ENCODE results near the gene NUAK2. TPM values are rescaled to one million over a fixed set of nuclear protein-coding genes. Genes with fewer than 3 reads are reported as not detected.

The NUAK2 gene
- total RNA-seq, 4 donors from 2014 or later, result 16.2 to 41.2 (median 30.2) TPM

DNA sequence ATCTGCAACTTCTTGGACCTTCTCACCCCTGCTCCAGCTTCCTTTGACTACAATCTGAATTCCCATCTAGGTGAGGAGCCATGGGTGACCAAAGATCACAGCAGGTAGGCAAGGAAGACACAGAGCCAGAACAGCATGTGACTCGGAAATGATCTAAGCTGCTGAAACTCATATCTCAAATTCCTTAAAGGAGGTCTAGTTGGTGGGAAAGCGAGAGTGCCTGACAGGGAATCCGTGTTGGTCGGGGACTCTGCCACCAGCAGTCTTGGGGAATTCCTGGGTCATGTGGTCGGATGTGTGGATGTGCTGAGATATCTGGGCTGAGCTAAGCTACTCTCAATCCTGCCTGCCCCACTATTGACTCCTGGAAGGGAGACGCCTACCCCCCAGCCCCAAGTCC lies 3.2 kb upstream of the NUAK2 start:
- Histone ChIP-seq H3K27me3 (peaks cover 3% of the 10 kb centered on the region), H3K9me3 (no peaks in the 10 kb centered on the region), H3K27ac (no peak overlapping the region), H3K36me3 (no peaks in the 10 kb centered on the region), H3K4me1 (peaks cover 24% of the 10 kb centered on the region), H3K4me3 (no peak overlapping the region)
- WGBS, result 40% methylated on average over 6 of the region's 6 CpGs
- TF ChIP-seq POLR2A (IDR thresholded peaks at IDR 0.05), result no peak
- TF ChIP-seq, protein P1, sequence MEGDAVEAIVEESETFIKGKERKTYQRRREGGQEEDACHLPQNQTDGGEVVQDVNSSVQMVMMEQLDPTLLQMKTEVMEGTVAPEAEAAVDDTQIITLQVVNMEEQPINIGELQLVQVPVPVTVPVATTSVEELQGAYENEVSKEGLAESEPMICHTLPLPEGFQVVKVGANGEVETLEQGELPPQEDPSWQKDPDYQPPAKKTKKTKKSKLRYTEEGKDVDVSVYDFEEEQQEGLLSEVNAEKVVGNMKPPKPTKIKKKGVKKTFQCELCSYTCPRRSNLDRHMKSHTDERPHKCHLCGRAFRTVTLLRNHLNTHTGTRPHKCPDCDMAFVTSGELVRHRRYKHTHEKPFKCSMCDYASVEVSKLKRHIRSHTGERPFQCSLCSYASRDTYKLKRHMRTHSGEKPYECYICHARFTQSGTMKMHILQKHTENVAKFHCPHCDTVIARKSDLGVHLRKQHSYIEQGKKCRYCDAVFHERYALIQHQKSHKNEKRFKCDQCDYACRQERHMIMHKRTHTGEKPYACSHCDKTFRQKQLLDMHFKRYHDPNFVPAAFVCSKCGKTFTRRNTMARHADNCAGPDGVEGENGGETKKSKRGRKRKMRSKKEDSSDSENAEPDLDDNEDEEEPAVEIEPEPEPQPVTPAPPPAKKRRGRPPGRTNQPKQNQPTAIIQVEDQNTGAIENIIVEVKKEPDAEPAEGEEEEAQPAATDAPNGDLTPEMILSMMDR (IDR thresholded peaks at IDR 0.05), result no peak
- TF ChIP-seq EP300 (IDR thresholded peaks at IDR 0.05), result no peak
- no peak for TF ChIP-seq POLR2AphosphoS5 (IDR thresholded peaks at IDR 0.05)
- no peak for DNase-seq (ENCODE audit: low spot score in 2 of 2)

DNA sequence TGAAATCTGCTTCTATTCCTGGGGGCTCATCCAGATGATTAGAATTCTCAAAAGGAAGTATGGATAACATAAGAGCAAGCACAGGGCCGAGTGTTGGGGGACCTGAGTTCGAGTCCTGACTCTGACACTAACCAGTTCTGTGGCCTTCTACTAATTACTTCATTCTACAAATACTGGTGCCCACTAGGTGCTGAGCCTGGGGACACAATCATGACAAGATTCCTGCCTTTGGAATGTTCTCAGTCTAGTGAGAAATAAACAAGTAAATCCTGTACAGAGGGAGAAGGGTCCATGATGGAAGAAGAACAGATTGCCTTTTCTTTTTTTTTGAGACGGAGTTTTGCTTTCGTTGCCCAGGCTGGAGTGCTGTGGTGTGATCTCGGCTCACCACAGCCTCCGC lies 2.2 kb upstream of the NUAK2 start:
- WGBS, result 89% methylated on average over 6 of the region's 6 CpGs
- TF ChIP-seq EP300 (IDR thresholded peaks at IDR 0.05), result no peak
- TF ChIP-seq, protein P1 (IDR thresholded peaks at IDR 0.05), result no peak
- Histone ChIP-seq H3K36me3 (no peaks in the 10 kb centered on the region), H3K27ac (no peak overlapping the region), H3K27me3 (peaks cover 3% of the 10 kb centered on the region), H3K4me1 (peaks cover 34% of the 10 kb centered on the region), H3K9me3 (no peaks in the 10 kb centered on the region), H3K4me3 (no peak overlapping the region)
- no peak for DNase-seq (ENCODE audit: low spot score in 2 of 2)

DNA sequence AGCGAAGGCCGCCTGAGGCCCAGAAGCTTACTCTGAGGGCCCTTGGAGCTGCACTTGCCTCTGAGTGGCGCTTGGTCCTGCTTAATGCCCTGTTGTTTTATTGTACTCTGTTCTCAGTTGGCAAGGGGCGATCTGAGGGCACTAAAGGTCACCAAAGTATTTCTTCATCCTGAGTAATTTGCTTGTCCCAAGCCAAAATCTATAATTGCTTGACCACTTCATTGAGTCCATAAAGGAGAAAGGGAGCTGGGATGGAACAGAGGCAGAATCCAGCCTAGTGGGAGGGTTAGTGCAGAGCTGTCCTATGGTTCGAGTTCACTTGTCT lies 376 bp upstream of the NUAK2 start:
- no peak for DNase-seq (ENCODE audit: low spot score in 2 of 2)
- no peak overlapping the region for H3K27ac ChIP-seq
- no peaks in the 10 kb centered on the region for H3K9me3 ChIP-seq
- H3K27me3 ChIP-seq, result peaks cover 3% of the 10 kb centered on the region
- no peaks in the 10 kb centered on the region for H3K36me3 ChIP-seq
- WGBS, result 61% methylated on average over 4 of the region's 5 CpGs
- H3K4me1 ChIP-seq, result peaks cover 53% of the 10 kb centered on the region
- TF ChIP-seq EP300 (IDR thresholded peaks at IDR 0.05) (no peak), POLR2AphosphoS5 (IDR thresholded peaks at IDR 0.05) (no peak), POLR2A (IDR thresholded peaks at IDR 0.05) (no peak)
- TF ChIP-seq, protein P1 (IDR thresholded peaks at IDR 0.05), result no peak
- H3K4me3 ChIP-seq, result peak overlapping the region; percentile 67

DNA sequence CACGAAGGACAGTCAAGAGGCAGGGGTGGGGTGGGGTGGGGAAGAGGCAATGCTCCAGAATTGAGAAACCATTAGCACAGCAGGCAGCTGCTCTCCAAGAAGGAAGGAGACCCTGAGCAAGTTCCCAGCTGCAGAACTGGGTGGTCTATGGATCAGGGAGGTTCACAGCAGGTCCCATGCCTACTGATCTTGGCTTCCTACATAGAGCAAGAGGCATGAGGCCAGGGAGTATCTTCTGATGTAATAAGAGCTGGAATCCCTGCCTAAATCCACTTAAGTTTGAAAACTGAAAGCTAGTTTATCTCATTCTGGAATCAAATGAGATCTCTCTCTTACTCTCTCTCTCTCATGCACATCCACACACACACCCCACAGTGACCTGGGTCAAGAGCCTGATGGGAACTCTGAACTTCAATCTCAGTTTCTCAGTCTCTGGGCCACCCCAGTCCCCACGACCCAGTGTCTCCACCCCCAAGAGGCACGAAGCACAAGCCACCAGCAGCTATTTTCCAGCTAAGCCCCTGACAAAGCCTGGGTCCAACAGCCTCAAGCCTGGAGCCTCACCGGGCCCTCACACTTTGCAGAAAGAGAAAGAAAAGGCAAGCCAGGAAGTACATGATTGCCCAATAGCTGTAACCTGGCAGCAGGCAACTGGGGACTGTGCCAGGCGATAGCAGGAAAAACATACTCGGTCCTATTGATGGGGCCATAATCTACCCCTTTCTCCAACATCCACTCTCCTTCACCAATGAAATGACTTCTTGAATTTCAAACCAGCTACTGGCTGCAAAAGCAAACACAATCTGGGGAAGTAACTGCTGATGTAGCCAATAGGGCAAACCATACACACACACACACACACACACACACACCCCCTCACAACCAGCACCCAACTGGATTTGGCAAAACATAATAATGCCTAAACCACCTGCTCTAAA lies 2.2 kb downstream of the NUAK2 start:
- Histone ChIP-seq H3K9me3 (no peaks in the 10 kb centered on the region), H3K27ac (peak overlapping the region; percentile 7), H3K4me1 (peaks cover 64% of the 10 kb centered on the region), H3K36me3 (no peaks in the 10 kb centered on the region), H3K4me3 (peak overlapping the region; percentile 67), H3K27me3 (no peaks in the 10 kb centered on the region)
- no peak for TF ChIP-seq POLR2AphosphoS5 (IDR thresholded peaks at IDR 0.05)
- no peak for TF ChIP-seq POLR2A (IDR thresholded peaks at IDR 0.05)
- TF ChIP-seq, protein P1 (IDR thresholded peaks at IDR 0.05), result no peak
- no peak for TF ChIP-seq EP300 (IDR thresholded peaks at IDR 0.05)
- DNase-seq (ENCODE audit: low spot score in 2 of 2), result peak in 1 of 2 donors; percentile 77
- WGBS, result 27% methylated on average over 6 of the region's 6 CpGs

DNA sequence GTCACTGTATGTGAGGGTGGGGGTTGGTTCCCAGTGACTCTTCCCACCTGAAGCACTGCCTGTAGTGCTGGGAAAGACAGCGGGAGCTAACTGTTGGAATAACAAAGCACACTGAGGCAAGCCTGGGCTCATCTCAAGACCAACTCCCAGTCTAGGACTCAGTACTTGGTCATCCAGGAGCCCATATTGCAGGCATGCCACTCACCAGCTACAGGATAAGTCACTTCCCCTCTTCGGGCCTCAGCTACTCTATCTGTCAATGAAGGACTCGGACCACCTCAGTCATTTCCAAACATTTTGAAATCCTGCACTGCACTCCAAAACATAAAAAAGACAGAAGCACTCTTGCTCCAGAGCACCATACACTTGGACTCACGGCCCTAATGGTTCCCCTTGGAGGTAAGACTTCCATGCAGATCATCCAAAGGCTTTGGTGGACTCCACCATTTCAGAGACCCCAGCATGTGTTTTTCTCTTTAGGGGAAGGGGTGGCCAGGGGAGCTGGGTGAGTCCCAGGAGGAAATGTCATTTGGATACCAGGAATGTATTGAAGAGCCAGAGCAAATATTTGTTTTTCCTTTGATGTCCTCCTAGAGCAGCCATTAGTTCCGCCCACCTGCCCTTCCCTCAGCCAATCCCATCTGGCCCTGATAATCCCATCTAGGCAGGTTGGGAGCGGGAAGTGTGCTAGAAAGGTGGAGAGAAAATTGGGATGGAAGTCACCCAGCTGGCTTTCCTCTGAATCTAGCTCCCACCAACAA lies 3.1 kb downstream of the NUAK2 start:
- Histone ChIP-seq H3K4me3 (peak overlapping the region; percentile 67), H3K4me1 (peaks cover 68% of the 10 kb centered on the region), H3K36me3 (no peaks in the 10 kb centered on the region), H3K9me3 (no peaks in the 10 kb centered on the region), H3K27me3 (no peaks in the 10 kb centered on the region), H3K27ac (peak overlapping the region; percentile 43)
- no peak for DNase-seq (ENCODE audit: low spot score in 2 of 2)
- WGBS, result 80% methylated on average over 6 of the region's 6 CpGs
- no peak for TF ChIP-seq EP300 (IDR thresholded peaks at IDR 0.05)
- TF ChIP-seq, protein P1 (IDR thresholded peaks at IDR 0.05), result no peak
- no peak for TF ChIP-seq POLR2A (IDR thresholded peaks at IDR 0.05)
- TF ChIP-seq POLR2AphosphoS5 (IDR thresholded peaks at IDR 0.05), result no peak

Data from suprapubic skin (tissue), 4 donors.